DOHH2 (cell line): ENCODE measurements around the gene DFFB.

Source experiments
- CTCF ChIP-seq: fragments of 200-600 bp; sonication (generic); IDR thresholded peaks from one replicate; pipeline ENCODE4 v1.5.1; 2014; ENCODE audit warnings: antibody characterized with exemption, mild to moderate bottlenecking, low read depth, low read length; ENCODE audit not compliant: poor library complexity, severe bottlenecking
- EZH2phosphoT487 ChIP-seq: fragments of 200-600 bp; sonication (generic); IDR thresholded peaks from 2 replicates; pipeline ENCODE4 v1.6.1; 2017; ENCODE audit warnings: borderline replicate concordance, mild to moderate bottlenecking, antibody characterized with exemption, low read length, moderate library complexity, mixed read lengths

- TF ChIP-seq CTCF (no peak), EZH2phosphoT487 (no peak)
Measured at GRCh38 chr1:3879099-3879498, 21.8 kb downstream of the DFFB start.
